HL-60 (cell line): ENCODE results near the gene ZFTA.

Source experiments
- DNase-seq, 2 experiments: peaks; one replicate each; pipeline ENCODE4 v3.0.0-alpha.2; 2010 to 2020; ENCODE audit warnings: low read depth in 1 of 2, low spot score in 1 of 2
- H3K27ac ChIP-seq: fragments of 250-450 bp; sonication (Bioruptor Pico); replicated peaks from 2 replicates; pipeline ENCODE4 v1.5.1; 2020; ENCODE audit warnings: mild to moderate bottlenecking, moderate library complexity
- H3K27me3 ChIP-seq: fragments of 250-450 bp; sonication (Bioruptor Pico); 2 replicates; pipeline ENCODE4 v1.5.1; 2021; ENCODE audit warnings: mild to moderate bottlenecking, moderate library complexity; ENCODE audit not compliant: insufficient read depth, poor library complexity, severe bottlenecking
- H3K4me3 ChIP-seq: replicated peaks from 2 replicates; pipeline ENCODE4 v1.5.1; 2011; ENCODE audit warnings: mild to moderate bottlenecking, control low read depth, low read length; ENCODE audit not compliant: insufficient read depth
- GABPA ChIP-seq: IDR thresholded peaks from 2 replicates; pipeline ENCODE4 v1.6.1; 2012; ENCODE audit warnings: low read depth
- POLR2AphosphoS5 ChIP-seq: IDR thresholded peaks from 2 replicates; pipeline ENCODE4 v1.6.1; 2012; ENCODE audit warnings: low read depth
- SPI1 ChIP-seq: IDR thresholded peaks from 2 replicates; pipeline ENCODE4 v1.6.1; 2012; ENCODE audit warnings: low read depth, mild to moderate bottlenecking, borderline replicate concordance
- TF ChIP-seq, protein P1 (sequence below): IDR thresholded peaks from one replicate; pipeline ENCODE4 v1.5.1; 2011; ENCODE audit warnings: low read length, control low read depth, inconsistent platforms; ENCODE audit not compliant: insufficient read depth
- TF ChIP-seq, protein P2 (sequence below): IDR thresholded peaks from 2 replicates; pipeline ENCODE4 v1.6.1; 2012; ENCODE audit warnings: low read depth; ENCODE audit not compliant: insufficient replicate concordance

The ZFTA gene

DNA sequence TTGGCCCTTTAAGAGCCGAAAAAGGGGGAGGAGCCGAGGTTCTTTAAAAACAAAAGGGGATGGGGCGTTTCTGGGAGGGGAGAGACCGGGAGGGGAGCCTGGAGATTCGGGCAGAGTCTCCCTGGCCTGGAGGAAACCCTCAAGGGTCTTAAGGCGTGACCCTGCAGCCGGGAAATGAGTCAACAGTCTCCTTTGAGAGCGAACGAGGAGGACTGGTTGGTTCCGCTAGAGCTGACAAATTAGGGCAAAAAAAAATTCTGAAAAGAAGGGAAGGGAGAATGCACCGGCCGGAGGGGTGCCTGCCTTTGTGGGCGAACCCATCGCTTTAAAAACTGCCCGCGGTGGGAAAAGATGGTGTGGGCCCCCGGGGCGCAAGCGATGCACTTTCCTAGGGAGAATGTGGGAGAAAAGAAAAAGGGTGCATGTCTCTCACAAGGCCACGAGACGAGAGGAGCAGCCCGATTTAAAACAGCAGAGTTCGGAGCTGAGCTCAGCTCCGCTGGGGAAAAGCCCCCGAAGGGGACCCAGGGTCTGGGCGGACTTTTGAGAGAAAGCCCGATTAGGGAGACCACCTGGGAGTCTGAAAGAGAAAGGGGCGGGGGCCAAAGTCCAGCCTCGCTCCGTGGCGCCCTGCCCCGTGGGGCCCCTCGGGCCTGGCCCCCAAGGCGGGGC, 874 bp downstream of the ZFTA start:
- Histone ChIP-seq H3K27ac (no peak overlapping the region), H3K27me3 (peaks cover 23% of the 10 kb centered on the region), H3K4me3 (peak overlapping the region; percentile 75)
- peak in 1 of 2 experiments; percentile 41 for DNase-seq
- TF ChIP-seq GABPA (no peak), POLR2AphosphoS5 (no peak), SPI1 (no peak)
- TF ChIP-seq, protein P1, sequence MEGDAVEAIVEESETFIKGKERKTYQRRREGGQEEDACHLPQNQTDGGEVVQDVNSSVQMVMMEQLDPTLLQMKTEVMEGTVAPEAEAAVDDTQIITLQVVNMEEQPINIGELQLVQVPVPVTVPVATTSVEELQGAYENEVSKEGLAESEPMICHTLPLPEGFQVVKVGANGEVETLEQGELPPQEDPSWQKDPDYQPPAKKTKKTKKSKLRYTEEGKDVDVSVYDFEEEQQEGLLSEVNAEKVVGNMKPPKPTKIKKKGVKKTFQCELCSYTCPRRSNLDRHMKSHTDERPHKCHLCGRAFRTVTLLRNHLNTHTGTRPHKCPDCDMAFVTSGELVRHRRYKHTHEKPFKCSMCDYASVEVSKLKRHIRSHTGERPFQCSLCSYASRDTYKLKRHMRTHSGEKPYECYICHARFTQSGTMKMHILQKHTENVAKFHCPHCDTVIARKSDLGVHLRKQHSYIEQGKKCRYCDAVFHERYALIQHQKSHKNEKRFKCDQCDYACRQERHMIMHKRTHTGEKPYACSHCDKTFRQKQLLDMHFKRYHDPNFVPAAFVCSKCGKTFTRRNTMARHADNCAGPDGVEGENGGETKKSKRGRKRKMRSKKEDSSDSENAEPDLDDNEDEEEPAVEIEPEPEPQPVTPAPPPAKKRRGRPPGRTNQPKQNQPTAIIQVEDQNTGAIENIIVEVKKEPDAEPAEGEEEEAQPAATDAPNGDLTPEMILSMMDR, result no peak
- TF ChIP-seq, protein P2, sequence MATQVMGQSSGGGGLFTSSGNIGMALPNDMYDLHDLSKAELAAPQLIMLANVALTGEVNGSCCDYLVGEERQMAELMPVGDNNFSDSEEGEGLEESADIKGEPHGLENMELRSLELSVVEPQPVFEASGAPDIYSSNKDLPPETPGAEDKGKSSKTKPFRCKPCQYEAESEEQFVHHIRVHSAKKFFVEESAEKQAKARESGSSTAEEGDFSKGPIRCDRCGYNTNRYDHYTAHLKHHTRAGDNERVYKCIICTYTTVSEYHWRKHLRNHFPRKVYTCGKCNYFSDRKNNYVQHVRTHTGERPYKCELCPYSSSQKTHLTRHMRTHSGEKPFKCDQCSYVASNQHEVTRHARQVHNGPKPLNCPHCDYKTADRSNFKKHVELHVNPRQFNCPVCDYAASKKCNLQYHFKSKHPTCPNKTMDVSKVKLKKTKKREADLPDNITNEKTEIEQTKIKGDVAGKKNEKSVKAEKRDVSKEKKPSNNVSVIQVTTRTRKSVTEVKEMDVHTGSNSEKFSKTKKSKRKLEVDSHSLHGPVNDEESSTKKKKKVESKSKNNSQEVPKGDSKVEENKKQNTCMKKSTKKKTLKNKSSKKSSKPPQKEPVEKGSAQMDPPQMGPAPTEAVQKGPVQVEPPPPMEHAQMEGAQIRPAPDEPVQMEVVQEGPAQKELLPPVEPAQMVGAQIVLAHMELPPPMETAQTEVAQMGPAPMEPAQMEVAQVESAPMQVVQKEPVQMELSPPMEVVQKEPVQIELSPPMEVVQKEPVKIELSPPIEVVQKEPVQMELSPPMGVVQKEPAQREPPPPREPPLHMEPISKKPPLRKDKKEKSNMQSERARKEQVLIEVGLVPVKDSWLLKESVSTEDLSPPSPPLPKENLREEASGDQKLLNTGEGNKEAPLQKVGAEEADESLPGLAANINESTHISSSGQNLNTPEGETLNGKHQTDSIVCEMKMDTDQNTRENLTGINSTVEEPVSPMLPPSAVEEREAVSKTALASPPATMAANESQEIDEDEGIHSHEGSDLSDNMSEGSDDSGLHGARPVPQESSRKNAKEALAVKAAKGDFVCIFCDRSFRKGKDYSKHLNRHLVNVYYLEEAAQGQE, result no peak

DNA sequence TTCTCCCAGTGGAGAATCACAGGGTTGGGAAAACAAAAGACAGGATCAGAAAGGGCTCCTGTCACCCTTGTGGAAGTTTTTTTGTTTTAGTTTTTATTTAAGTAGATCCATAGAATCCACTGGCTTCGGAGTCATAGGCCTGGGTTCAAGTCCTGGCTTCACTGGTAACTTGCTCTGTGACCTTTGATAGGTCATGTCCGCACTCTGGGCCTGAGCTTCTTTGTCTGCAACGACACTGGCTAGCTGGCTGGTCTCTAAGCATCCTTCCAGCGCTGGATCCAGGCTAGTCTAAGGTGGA, 1.4 kb downstream of the ZFTA start:
- no peak overlapping the region for H3K27ac ChIP-seq
- TF ChIP-seq GABPA, result no peak
- TF ChIP-seq, protein P2, result no peak
- TF ChIP-seq POLR2AphosphoS5, result no peak
- TF ChIP-seq, protein P1, result no peak
- no peak for TF ChIP-seq SPI1

DNA sequence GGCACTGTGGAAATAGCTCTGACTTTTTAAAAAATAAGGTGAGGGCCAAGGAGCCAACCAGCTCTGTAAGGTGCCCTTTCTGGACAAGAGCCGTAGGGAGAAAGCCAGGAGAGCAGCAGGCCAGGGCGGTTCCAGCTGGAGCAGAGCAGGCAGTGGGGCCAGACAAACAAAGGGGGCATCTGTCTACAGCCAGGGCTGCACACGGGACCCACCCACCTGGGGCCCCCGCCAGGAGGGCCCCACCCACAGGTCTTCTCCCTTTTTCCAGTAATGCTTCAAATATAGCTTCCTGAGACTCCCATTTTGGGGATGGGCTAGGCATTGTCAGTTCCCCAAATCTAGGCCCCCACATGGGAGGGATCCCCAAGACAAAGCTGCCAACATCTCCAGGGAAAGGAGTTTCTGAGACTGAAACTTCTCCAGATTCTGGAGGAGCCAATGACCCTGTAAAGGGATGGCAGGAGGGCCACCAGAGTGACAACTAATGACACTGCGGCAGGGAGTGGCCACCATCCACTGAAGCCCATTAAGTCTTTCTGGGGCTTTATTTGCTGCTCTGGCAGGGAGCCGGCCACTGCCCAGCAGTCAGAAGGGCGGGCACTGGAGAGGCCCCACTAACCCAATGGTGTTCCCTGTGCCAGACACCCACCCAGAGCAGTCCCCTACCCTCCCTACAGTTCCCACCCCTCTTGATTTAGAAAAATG, 1.9 kb downstream of the ZFTA start:
- Histone ChIP-seq H3K27ac (no peak overlapping the region), H3K4me3 (no peak overlapping the region), H3K27me3 (peaks cover 19% of the 10 kb centered on the region)
- TF ChIP-seq, protein P2, result no peak
- no peak for DNase-seq

More for the DNA sequence above, 1.4 kb downstream of the ZFTA start:
- Histone ChIP-seq H3K4me3 (peak overlapping the region; percentile 75), H3K27me3 (peaks cover 20% of the 10 kb centered on the region)
- DNase-seq, result no peak
